MCF 10A (cell line): ENCODE data around the gene CHST7. TPM values are rescaled to one million over a fixed set of nuclear protein-coding genes. Genes with fewer than 3 reads are reported as not detected.
"Not testable (repeated sequence)": the region's sequence is repeated elsewhere in the genome, so short reads cannot be mapped to it uniquely, and the experiment has no call there.

Source experiments
- BruUV-seq: library from RNA; stranded (reverse); fragments of 400-500 nt; replicated peaks from 2 replicates; lab custom pipeline; 2021; lab: Mats Ljungman, UMichigan
- CTCF ChIA-PET: fragments of 300-600 bp; sonication (Branson Sonifier 250); formaldehyde crosslinking; extraction: SDS; loops from one replicate; lab custom pipeline; 2021; ENCODE audit warnings: antibody characterized with exemption, inconsistent platforms; lab: Yijun Ruan, JAX
- POLR2A ChIA-PET: fragments of 300-600, 350-650 bp; sonication (Branson Sonifier 250); formaldehyde crosslinking; extraction: SDS; loops from one replicate; lab custom pipeline; 2020; ENCODE audit warnings: antibody characterized with exemption, inconsistent platforms; lab: Yijun Ruan, JAX
- DNase-seq: peaks from one replicate; pipeline ENCODE4 v3.0.0-alpha.2; 2018; ENCODE audit not compliant: unreplicated experiment
- H3K27ac Mint-ChIP-seq: one replicate; pipeline ENCODE4 v1.8.0; 2022; ENCODE audit warnings: mild to moderate bottlenecking, low read depth, mixed read lengths; ENCODE audit not compliant: unreplicated experiment
- H3K27me3 Mint-ChIP-seq: one replicate; pipeline ENCODE4 v1.8.0; 2022; ENCODE audit warnings: mixed read lengths; ENCODE audit not compliant: insufficient read depth, unreplicated experiment
- H3K36me3 Mint-ChIP-seq: one replicate; pipeline ENCODE4 v1.8.0; 2022; ENCODE audit warnings: mild to moderate bottlenecking, moderate library complexity, mixed read lengths; ENCODE audit not compliant: insufficient read depth, unreplicated experiment
- H3K4me1 Mint-ChIP-seq: one replicate; pipeline ENCODE4 v1.8.0; 2022; ENCODE audit warnings: mixed read lengths; ENCODE audit not compliant: insufficient read depth, unreplicated experiment
- H3K4me3 Mint-ChIP-seq: one replicate; pipeline ENCODE4 v1.8.0; 2022; ENCODE audit warnings: mild to moderate bottlenecking, moderate library complexity, mixed read lengths; ENCODE audit not compliant: unreplicated experiment
- H3K9me3 Mint-ChIP-seq: one replicate; pipeline ENCODE4 v1.8.0; 2022; ENCODE audit warnings: mixed read lengths; ENCODE audit not compliant: unreplicated experiment
- CTCF ChIP-seq: fragments of 200-600 bp; IDR thresholded peaks from one replicate; pipeline ENCODE4 v1.8.0; 2022; ENCODE audit warnings: antibody characterized with exemption, mild to moderate bottlenecking; ENCODE audit not compliant: unreplicated experiment
- intact Hi-C: fragments of 100-400 bp; cut with micrococcal nuclease; formaldehyde crosslinking; loops from 2 replicates; pipeline ENCODE4 v1.14.1; 2022
- total RNA-seq: library from RNA; stranded (reverse); gene quantifications from 2 replicates; pipeline ENCODE4 v1.2.3, GENCODE V29; 2022

The CHST7 gene
- total RNA-seq, 1 experiment from 2014 or later: 1.6 TPM

- no peak overlapping the region for H3K27ac Mint-ChIP-seq
Measured at GRCh38 chrX:46543441-46543840, 30.1 kb upstream of the CHST7 start.

DNA sequence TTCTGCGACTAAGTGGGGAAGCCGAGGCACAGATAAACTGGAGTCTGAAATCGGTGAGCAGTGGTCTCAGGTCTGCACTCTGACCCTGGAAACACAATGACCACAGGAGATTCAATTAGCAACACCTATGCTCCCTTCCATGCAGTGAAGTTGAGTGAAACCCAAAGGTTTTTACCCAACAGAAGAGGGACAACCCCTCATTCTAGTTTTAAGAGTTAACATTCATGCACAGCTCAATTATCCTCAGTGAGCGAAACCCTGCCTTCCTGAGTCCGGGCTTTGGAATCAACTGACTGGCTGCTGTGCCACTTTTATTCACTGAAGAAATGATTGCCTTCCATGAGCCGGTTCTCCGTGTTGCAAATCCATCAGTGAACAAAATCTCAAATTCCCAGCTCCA, 29.0 kb upstream of the CHST7 start:
- not testable (repeated sequence) for H3K9me3 Mint-ChIP-seq, DNase-seq, H3K4me1 Mint-ChIP-seq
- peaks cover 12% of the 10 kb centered on the region for H3K27me3 Mint-ChIP-seq
- H3K36me3 Mint-ChIP-seq: peaks cover 39% of the 10 kb centered on the region
- TSS peak; percentile 67 for BruUV-seq
- CTCF ChIA-PET: interaction anchor here (0.6 to 0.7 kb wide), 2 partner anchors 54 to 121 kb away, joined by 3 to 4 read pairs; no protein-coding TSS in a partner anchor
- peak overlapping the region; percentile 99 for H3K4me3 Mint-ChIP-seq
- H3K27ac Mint-ChIP-seq: peak overlapping the region; percentile 98
- POLR2A ChIA-PET: interaction anchor here (0.6 to 1.5 kb wide), 5 partner anchors 31 to 1895 kb away, joined by 3 to 7 read pairs (median 4); no protein-coding TSS in a partner anchor
- intact Hi-C loops: loop anchor here (2.0 kb wide), 1 partner anchor 98 kb away; no protein-coding TSS in a partner anchor

More at GRCh38 chrX:46543441-46543840, 30.1 kb upstream of the CHST7 start:
- CTCF ChIA-PET: no interaction called here
- Mint-ChIP-seq H3K4me1 (peaks cover 6% of the 10 kb centered on the region), H3K36me3 (peaks cover 33% of the 10 kb centered on the region), H3K4me3 (no peak overlapping the region), H3K27me3 (peaks cover 16% of the 10 kb centered on the region), H3K9me3 (no peaks in the 10 kb centered on the region)
- no peak for DNase-seq
- POLR2A ChIA-PET: no interaction called here
- intact Hi-C loops: no loop called here
- no peak for TF ChIP-seq CTCF
- no TSS peak for BruUV-seq

- Mint-ChIP-seq H3K27ac (peak within 1 kb of the TSS; percentile 98), H3K4me1 (peaks cover 6% of the 10 kb centered on the region), H3K27me3 (peaks cover 12% of the 10 kb centered on the region), H3K9me3 (no peaks in the 10 kb centered on the region), H3K4me3 (peak within 1 kb of the TSS; percentile 99), H3K36me3 (peaks cover 41% of the 10 kb centered on the region)
- peak; percentile 17 for TF ChIP-seq CTCF
- DNase-seq: peak; percentile 91
- ChIA-PET CTCF (no interaction called here), POLR2A (interaction anchor here (0.7 to 1.5 kb wide), 4 partner anchors 31 to 584 kb away, joined by 3 to 7 read pairs (median 4); no protein-coding TSS in a partner anchor)
- intact Hi-C loops: loop anchor here (2.0 to 5.0 kb wide), 2 partner anchors 47 to 97 kb away; no protein-coding TSS in a partner anchor
- BruUV-seq: TSS peak; percentile 59
Measured at GRCh38 chrX:46545111-46546005, 28.2 kb upstream of the CHST7 start, which contains the start of gene ZNF674. Gene ZNF674, minus strand, starts transcription at chrX:46545421. Its CDS starts 3,334 bp downstream, at chrX:46542087.

GRCh38 chrX:46547857-46548256, 25.7 kb upstream of the CHST7 start:
- CTCF ChIA-PET: no interaction called here

More at GRCh38 chrX:46547857-46548256, 25.7 kb upstream of the CHST7 start:
- Mint-ChIP-seq H3K9me3 (no peaks in the 10 kb centered on the region), H3K27ac (no peak overlapping the region), H3K4me1 (peaks cover 6% of the 10 kb centered on the region), H3K36me3 (peaks cover 28% of the 10 kb centered on the region), H3K27me3 (no peaks in the 10 kb centered on the region), H3K4me3 (no peak overlapping the region)
- POLR2A ChIA-PET: interaction anchor here (0.6 to 1.0 kb wide), 2 partner anchors 40 to 331 kb away, joined by 3 to 5 read pairs; no protein-coding TSS in a partner anchor
- intact Hi-C loops: loop anchor here (5.0 kb wide), 1 partner anchor 44 kb away; no protein-coding TSS in a partner anchor
- peak; percentile 54 for DNase-seq
- BruUV-seq: no TSS peak
- no peak for TF ChIP-seq CTCF
